Thoracic aorta (tissue), 2 donors: ENCODE data around the gene DBF4B. TPM values are rescaled to one million over a fixed set of nuclear protein-coding genes. Genes with fewer than 3 reads are reported as not detected.

Experiments
- ATAC-seq: fragments of 150-250 bp; one replicate; pipeline ENCODE4 v1.8.0; 2017; ENCODE audit warnings: low read depth; ENCODE audit not compliant: insufficient number of reproducible peaks, low FRiP score
- DNase-seq: peaks from one replicate; pipeline ENCODE4 v3.0.0-alpha.2; 2020; ENCODE audit warnings: low spot score
- H3K27ac ChIP-seq, 2 donors: fragments of 200-600 bp; sonication (generic); 1 replicate in 1 of 2; 2 replicates in 1 of 2; pipeline ENCODE4 v1.5.1; 2016; ENCODE audit warnings: mild to moderate bottlenecking in 2 of 2, moderate library complexity in 2 of 2
- H3K27me3 ChIP-seq: fragments of 200-600 bp; sonication (generic); replicated peaks from 2 replicates; pipeline ENCODE4 v1.6.0; 2016; ENCODE audit warnings: mild to moderate bottlenecking; ENCODE audit not compliant: insufficient read depth
- H3K36me3 ChIP-seq: fragments of 200-600 bp; sonication (generic); one replicate; pipeline ENCODE4 v1.5.1; 2016
- H3K4me1 ChIP-seq, 2 donors: fragments of 200-600 bp; sonication (generic); 1 replicate in 1 of 2; 2 replicates in 1 of 2; pipeline versions ENCODE4 v1.5.1 to v1.6.0; 2016; ENCODE audit warnings: low read depth in 2 of 2, mild to moderate bottlenecking in 1 of 2; ENCODE audit not compliant: control insufficient read depth in 1 of 2
- H3K4me3 ChIP-seq: fragments of 200-600 bp; sonication (generic); 2 replicates; pipeline ENCODE4 v1.5.1; 2016; ENCODE audit warnings: mild to moderate bottlenecking
- H3K9me3 ChIP-seq: fragments of 200-600 bp; sonication (generic); 2 replicates; pipeline ENCODE4 v1.5.1; 2016
- CTCF ChIP-seq: fragments of 200-600 bp; sonication (generic); IDR thresholded peaks from one replicate; pipeline ENCODE4 v1.5.1; 2019; ENCODE audit warnings: antibody characterized with exemption
- total RNA-seq, 2 donors: library from RNA; depleted of rRNA; stranded (reverse); fragments of >200 nt; gene quantifications; one replicate each; pipeline versions ENCODE4 v1.1.0 to v1.2.3, GENCODE V29; 2016

The DBF4B gene
- total RNA-seq, 2 donors from 2014 or later, result 5.7 to 7.8 TPM

- ATAC-seq (peak; percentile 57), DNase-seq (no peak)
- peak overlapping the region; percentile 41 for H3K4me3 ChIP-seq
- H3K4me1 ChIP-seq, result peaks cover 11 to 55% of the 10 kb centered on the region in 2 donors
- no peak for TF ChIP-seq CTCF
- no peaks in the 10 kb centered on the region for H3K36me3 ChIP-seq
- H3K27ac ChIP-seq, result peak overlapping the region; percentile 81 to 88
- H3K9me3 ChIP-seq, result no peaks in the 10 kb centered on the region
- H3K27me3 ChIP-seq, result no peaks in the 10 kb centered on the region
Measured at GRCh38 chr17:44794851-44795413, 86.5 kb downstream of the DBF4B start.

- Histone ChIP-seq H3K4me1 (peaks cover 11 to 55% of the 10 kb centered on the region in 2 donors), H3K36me3 (no peaks in the 10 kb centered on the region)
Measured at GRCh38 chr17:44795421-44795820, 87.0 kb downstream of the DBF4B start.

GRCh38 chr17:44795928-44796327 is 87.5 kb downstream of the DBF4B start:
- no peaks in the 10 kb centered on the region for H3K9me3 ChIP-seq
- no peaks in the 10 kb centered on the region for H3K27me3 ChIP-seq
- H3K4me1 ChIP-seq, result peaks cover 11 to 57% of the 10 kb centered on the region in 2 donors
- H3K27ac ChIP-seq, result peak overlapping the region; percentile 81 to 88
- DNase-seq (no peak), ATAC-seq (no peak)
- H3K4me3 ChIP-seq, result peak overlapping the region; percentile 64
- no peak for TF ChIP-seq CTCF
- H3K36me3 ChIP-seq, result no peaks in the 10 kb centered on the region

More at GRCh38 chr17:44795421-44795820, 87.0 kb downstream of the DBF4B start:
- DNase-seq, result no peak
- Histone ChIP-seq H3K4me3 (peak overlapping the region; percentile 64), H3K9me3 (no peaks in the 10 kb centered on the region), H3K27me3 (no peaks in the 10 kb centered on the region), H3K27ac (peak overlapping the region; percentile 81 to 88)
- no peak for ATAC-seq
- TF ChIP-seq CTCF, result no peak

- H3K9me3 ChIP-seq, result no peaks in the 10 kb centered on the region
- H3K4me3 ChIP-seq, result peak overlapping the region; percentile 64
- no peaks in the 10 kb centered on the region for H3K36me3 ChIP-seq
- TF ChIP-seq CTCF, result no peak
- H3K4me1 ChIP-seq, result peaks cover 11 to 65% of the 10 kb centered on the region in 2 donors
- DNase-seq (no peak), ATAC-seq (no peak)
- H3K27me3 ChIP-seq, result no peaks in the 10 kb centered on the region
- H3K27ac ChIP-seq, result peak overlapping the region; percentile 81 to 88
Measured at GRCh38 chr17:44796731-44797130, 88.3 kb downstream of the DBF4B start.

GRCh38 chr17:44797802-44798201 is 89.3 kb downstream of the DBF4B start:
- peak overlapping the region; percentile 64 for H3K4me3 ChIP-seq
- H3K36me3 ChIP-seq, result no peaks in the 10 kb centered on the region
- H3K9me3 ChIP-seq, result no peaks in the 10 kb centered on the region
- ATAC-seq (peak; percentile 31), DNase-seq (no peak)
- H3K27ac ChIP-seq, result peak overlapping the region; percentile 81 to 88
- peaks cover 16 to 76% of the 10 kb centered on the region in 2 donors for H3K4me1 ChIP-seq
- H3K27me3 ChIP-seq, result no peaks in the 10 kb centered on the region
- no peak for TF ChIP-seq CTCF
